22Rv1 (cell line): ENCODE results near the gene MINDY3.

Experiments
- H3K27ac ChIP-seq: fragments of 450-650 bp; 2 replicates; pipeline ENCODE4 v1.5.1; 2017
- CTCF ChIP-seq: fragments of 450-650 bp; IDR thresholded peaks from 2 replicates; pipeline ENCODE4 v1.5.1; 2017; ENCODE audit warnings: mild to moderate bottlenecking
- ZFX ChIP-seq: fragments of 450-650 bp; IDR thresholded peaks from 2 replicates; pipeline ENCODE4 v1.6.1; 2017; ENCODE audit warnings: antibody characterized with exemption, borderline replicate concordance

Gene MINDY3

GRCh38 chr10:15796762-15797161 is 63.5 kb downstream of the MINDY3 start:
- TF ChIP-seq ZFX (no peak), CTCF (no peak)
- H3K27ac ChIP-seq: no peak overlapping the region

GRCh38 chr10:15796098-15796759 is 64.1 kb downstream of the MINDY3 start:
- TF ChIP-seq CTCF (no peak), ZFX (no peak)
- no peak overlapping the region for H3K27ac ChIP-seq

- no peak overlapping the region for H3K27ac ChIP-seq
- TF ChIP-seq CTCF (no peak), ZFX (no peak)
Observed at GRCh38 chr10:15795036-15795792, 65.1 kb downstream of the MINDY3 start.

- no peak for TF ChIP-seq ZFX
- no peak for TF ChIP-seq CTCF
- no peak overlapping the region for H3K27ac ChIP-seq
Observed at GRCh38 chr10:15794569-15794968, 65.7 kb downstream of the MINDY3 start.

GRCh38 chr10:15793664-15794063 is 66.6 kb downstream of the MINDY3 start:
- TF ChIP-seq CTCF (no peak), ZFX (no peak)
- no peak overlapping the region for H3K27ac ChIP-seq

GRCh38 chr10:15792777-15793176 is 67.5 kb downstream of the MINDY3 start:
- no peak for TF ChIP-seq ZFX
- TF ChIP-seq CTCF: no peak
- no peak overlapping the region for H3K27ac ChIP-seq

GRCh38 chr10:15791816-15792524 is 68.3 kb downstream of the MINDY3 start:
- TF ChIP-seq CTCF (no peak), ZFX (no peak)
- H3K27ac ChIP-seq: no peak overlapping the region
